GM06990 (cell line): ENCODE measurements around the gene RABGEF1.

Experiments
- DNase-seq: peaks from one replicate; pipeline ENCODE4 v3.0.0-alpha.2; 2011; ENCODE audit not compliant: insufficient read length; ENCODE audit errors: extremely low read depth
- H3K27me3 ChIP-seq: replicated peaks from 2 replicates; pipeline ENCODE4 v1.6.0; 2011; ENCODE audit warnings: low read length; ENCODE audit not compliant: control insufficient read depth, insufficient read depth
- H3K36me3 ChIP-seq: 2 replicates; pipeline ENCODE4 v1.5.1; 2011; ENCODE audit warnings: low read length; ENCODE audit not compliant: control insufficient read depth, insufficient read depth
- H3K4me3 ChIP-seq: replicated peaks from 2 replicates; pipeline ENCODE4 v1.5.1; 2011; ENCODE audit warnings: low read depth, mild to moderate bottlenecking, control low read depth, low read length
- TF ChIP-seq, protein P1 (sequence below): IDR thresholded peaks from 2 replicates; pipeline ENCODE4 v1.5.1; 2011; ENCODE audit warnings: low read length, control low read depth, mild to moderate bottlenecking, inconsistent platforms; ENCODE audit not compliant: insufficient read depth, poor library complexity, severe bottlenecking

RABGEF1 gene

DNA sequence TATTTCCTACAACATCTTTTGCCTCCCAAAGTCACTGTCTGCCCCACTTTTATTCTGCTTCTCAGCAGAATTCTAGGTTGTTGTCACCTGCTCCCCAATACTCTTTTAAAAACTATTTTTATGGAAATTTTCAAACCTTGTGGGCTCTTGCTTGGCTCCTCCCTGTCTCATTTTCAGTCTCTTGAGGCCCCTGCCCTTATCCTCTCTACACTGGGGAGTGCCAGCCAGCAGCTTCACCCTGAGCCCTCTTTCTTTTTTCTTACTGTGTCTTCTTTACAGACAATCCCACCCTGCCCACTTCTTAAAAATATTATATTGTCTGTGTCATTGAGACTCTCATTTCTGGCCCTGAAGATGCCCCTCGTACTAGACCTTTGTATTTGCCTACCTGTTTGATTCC lies 118.8 kb downstream of the RABGEF1 start:
- Histone ChIP-seq H3K36me3 (peaks cover 8% of the 10 kb centered on the region), H3K4me3 (no peak overlapping the region), H3K27me3 (no peaks in the 10 kb centered on the region)
- TF ChIP-seq, protein P1, sequence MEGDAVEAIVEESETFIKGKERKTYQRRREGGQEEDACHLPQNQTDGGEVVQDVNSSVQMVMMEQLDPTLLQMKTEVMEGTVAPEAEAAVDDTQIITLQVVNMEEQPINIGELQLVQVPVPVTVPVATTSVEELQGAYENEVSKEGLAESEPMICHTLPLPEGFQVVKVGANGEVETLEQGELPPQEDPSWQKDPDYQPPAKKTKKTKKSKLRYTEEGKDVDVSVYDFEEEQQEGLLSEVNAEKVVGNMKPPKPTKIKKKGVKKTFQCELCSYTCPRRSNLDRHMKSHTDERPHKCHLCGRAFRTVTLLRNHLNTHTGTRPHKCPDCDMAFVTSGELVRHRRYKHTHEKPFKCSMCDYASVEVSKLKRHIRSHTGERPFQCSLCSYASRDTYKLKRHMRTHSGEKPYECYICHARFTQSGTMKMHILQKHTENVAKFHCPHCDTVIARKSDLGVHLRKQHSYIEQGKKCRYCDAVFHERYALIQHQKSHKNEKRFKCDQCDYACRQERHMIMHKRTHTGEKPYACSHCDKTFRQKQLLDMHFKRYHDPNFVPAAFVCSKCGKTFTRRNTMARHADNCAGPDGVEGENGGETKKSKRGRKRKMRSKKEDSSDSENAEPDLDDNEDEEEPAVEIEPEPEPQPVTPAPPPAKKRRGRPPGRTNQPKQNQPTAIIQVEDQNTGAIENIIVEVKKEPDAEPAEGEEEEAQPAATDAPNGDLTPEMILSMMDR = no peak
- DNase-seq = no peak

GRCh38 chr7:66859794-66860645 lies 119.5 kb downstream of the RABGEF1 start:
- H3K36me3 ChIP-seq = peaks cover 8% of the 10 kb centered on the region
- no peak for DNase-seq
- TF ChIP-seq, protein P1 = no peak

GRCh38 chr7:66860767-66861166 lies 120.2 kb downstream of the RABGEF1 start:
- Histone ChIP-seq H3K27me3 (no peaks in the 10 kb centered on the region), H3K4me3 (no peak overlapping the region), H3K36me3 (peaks cover 8% of the 10 kb centered on the region)
- DNase-seq = no peak
- TF ChIP-seq, protein P1 = no peak

More at GRCh38 chr7:66859794-66860645, 119.5 kb downstream of the RABGEF1 start:
- no peak overlapping the region for H3K4me3 ChIP-seq
- H3K27me3 ChIP-seq = no peaks in the 10 kb centered on the region
